ENCODE data around the gene KCNAB1.

Gene KCNAB1

GRCh38 chr3:156373095-156373494, 252.7 kb downstream of the KCNAB1 start:
- TF ChIP-seq CTCF (IDR thresholded peaks at IDR 0.05; ENCODE audit: low read length, missing control alignments): no peak
- no peak for DNase-seq (ENCODE audit: low read depth)
- H3K4me3 ChIP-seq (replicated peaks; ENCODE audit: low read depth, low read length): no peak overlapping the region

GRCh38 chr3:156373654-156374053, 253.3 kb downstream of the KCNAB1 start:
- TF ChIP-seq CTCF (IDR thresholded peaks at IDR 0.05; ENCODE audit: low read length, missing control alignments): no peak
- DNase-seq (ENCODE audit: low read depth): no peak
- H3K4me3 ChIP-seq (replicated peaks; ENCODE audit: low read depth, low read length): no peak overlapping the region

GRCh38 chr3:156376199-156376598, 255.8 kb downstream of the KCNAB1 start:
- no peak overlapping the region for H3K4me3 ChIP-seq (replicated peaks; ENCODE audit: low read depth, low read length)
- no peak for TF ChIP-seq CTCF (IDR thresholded peaks at IDR 0.05; ENCODE audit: low read length, missing control alignments)
- DNase-seq (ENCODE audit: low read depth): no peak

- H3K4me3 ChIP-seq (replicated peaks; ENCODE audit: low read depth, low read length): no peak overlapping the region
- DNase-seq (ENCODE audit: low read depth): no peak
- no peak for TF ChIP-seq CTCF (IDR thresholded peaks at IDR 0.05; ENCODE audit: low read length, missing control alignments)
Observed at GRCh38 chr3:156377266-156377665, 256.9 kb downstream of the KCNAB1 start.

- TF ChIP-seq CTCF (IDR thresholded peaks at IDR 0.05; ENCODE audit: low read length, missing control alignments): no peak
- DNase-seq (ENCODE audit: low read depth): no peak
- H3K4me3 ChIP-seq (replicated peaks; ENCODE audit: low read depth, low read length): no peak overlapping the region
Observed at GRCh38 chr3:156377718-156378117, 257.3 kb downstream of the KCNAB1 start.

GRCh38 chr3:156378871-156379270, 258.5 kb downstream of the KCNAB1 start:
- TF ChIP-seq CTCF (IDR thresholded peaks at IDR 0.05; ENCODE audit: low read length, missing control alignments): no peak
- DNase-seq (ENCODE audit: low read depth): no peak
- H3K4me3 ChIP-seq (replicated peaks; ENCODE audit: low read depth, low read length): no peak overlapping the region

- TF ChIP-seq CTCF (IDR thresholded peaks at IDR 0.05; ENCODE audit: low read length, missing control alignments): no peak
- no peak for DNase-seq (ENCODE audit: low read depth)
- H3K4me3 ChIP-seq (replicated peaks; ENCODE audit: low read depth, low read length): no peak overlapping the region
Observed at GRCh38 chr3:156379327-156379726, 258.9 kb downstream of the KCNAB1 start.
